H1 (cell line): Measurements from ENCODE around the gene CDKL1. TPM values are rescaled to one million over a fixed set of nuclear protein-coding genes. Genes with fewer than 3 reads are reported as not detected.

Experiments
- JUND ChIP-seq: IDR thresholded peaks from 2 replicates; pipeline ENCODE4 v1.6.1; 2011; ENCODE audit warnings: mild to moderate bottlenecking, improper control_type of control experiment, low read length
- PHF8 ChIP-seq: fragments of 200-600 bp; sonication (generic); conservative IDR thresholded peaks from 2 replicates; pipeline ENCODE4 v1.7.1; 2012; ENCODE audit warnings: low read depth, mild to moderate bottlenecking, inconsistent platforms, low read length, moderate library complexity
- polyA plus RNA-seq, 7 experiments: library from polyadenylated mRNA; depleted of rRNA in 3 of 7; stranded (reverse) in 5 of 7; unstranded in 2 of 7; fragments of >200 nt in 5 of 7; fragments of 200-250 nt in 2 of 7; gene quantifications; 1 replicate in 5 of 7; 2 replicates in 1 of 7; 4 replicates in 1 of 7; pipeline versions ENCODE4 v1.2.1 to v1.2.3, GENCODE V29; 2011 to 2013; ENCODE audit warnings: missing spikeins in 2 of 7, mixed read lengths in 2 of 7
- total RNA-seq: library from RNA; stranded (reverse); fragmentation: NEBNext Ultra II Directional; extraction: Animal tissue kit (Norgen Biotek cat#: 25700); gene quantifications from 2 replicates; pipeline ENCODE4 v1.2.1, GENCODE V29; 2021
- TF ChIP-seq, protein P1 (sequence below): fragments of 300-600 bp; sonication (generic); IDR thresholded peaks from 2 replicates; pipeline ENCODE4 v1.7.1; 2012; ENCODE audit warnings: low read length, moderate library complexity, mild to moderate bottlenecking, inconsistent platforms; ENCODE audit not compliant: insufficient replicate concordance

Gene CDKL1
- total and polyA plus RNA-seq, 2 of the 8 experiments (the other 6 are each of a cell fraction or from before 2014, with no cell fraction given): 1.2 to 2.2 TPM

DNA sequence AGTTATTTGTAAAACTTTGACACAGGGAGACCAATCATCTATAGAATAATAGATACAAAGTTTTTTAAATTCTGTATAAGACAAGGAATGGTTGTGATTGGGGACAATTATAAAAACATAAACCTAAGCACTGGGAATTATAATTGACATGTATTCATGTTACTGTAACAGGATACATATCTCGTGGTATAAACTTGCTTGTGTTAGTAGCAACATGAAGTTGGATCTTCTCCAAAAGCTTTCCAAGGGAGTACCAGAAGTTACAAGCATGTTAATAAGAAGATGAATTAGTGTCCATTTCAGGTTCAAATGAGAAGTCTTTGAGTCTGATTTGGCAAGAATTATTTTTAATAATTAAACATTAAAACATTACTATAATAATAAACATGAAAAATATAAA, 42.2 kb downstream of the CDKL1 start (continued):
- TF ChIP-seq JUND (no peak), PHF8 (no peak)
- TF ChIP-seq, protein P1, sequence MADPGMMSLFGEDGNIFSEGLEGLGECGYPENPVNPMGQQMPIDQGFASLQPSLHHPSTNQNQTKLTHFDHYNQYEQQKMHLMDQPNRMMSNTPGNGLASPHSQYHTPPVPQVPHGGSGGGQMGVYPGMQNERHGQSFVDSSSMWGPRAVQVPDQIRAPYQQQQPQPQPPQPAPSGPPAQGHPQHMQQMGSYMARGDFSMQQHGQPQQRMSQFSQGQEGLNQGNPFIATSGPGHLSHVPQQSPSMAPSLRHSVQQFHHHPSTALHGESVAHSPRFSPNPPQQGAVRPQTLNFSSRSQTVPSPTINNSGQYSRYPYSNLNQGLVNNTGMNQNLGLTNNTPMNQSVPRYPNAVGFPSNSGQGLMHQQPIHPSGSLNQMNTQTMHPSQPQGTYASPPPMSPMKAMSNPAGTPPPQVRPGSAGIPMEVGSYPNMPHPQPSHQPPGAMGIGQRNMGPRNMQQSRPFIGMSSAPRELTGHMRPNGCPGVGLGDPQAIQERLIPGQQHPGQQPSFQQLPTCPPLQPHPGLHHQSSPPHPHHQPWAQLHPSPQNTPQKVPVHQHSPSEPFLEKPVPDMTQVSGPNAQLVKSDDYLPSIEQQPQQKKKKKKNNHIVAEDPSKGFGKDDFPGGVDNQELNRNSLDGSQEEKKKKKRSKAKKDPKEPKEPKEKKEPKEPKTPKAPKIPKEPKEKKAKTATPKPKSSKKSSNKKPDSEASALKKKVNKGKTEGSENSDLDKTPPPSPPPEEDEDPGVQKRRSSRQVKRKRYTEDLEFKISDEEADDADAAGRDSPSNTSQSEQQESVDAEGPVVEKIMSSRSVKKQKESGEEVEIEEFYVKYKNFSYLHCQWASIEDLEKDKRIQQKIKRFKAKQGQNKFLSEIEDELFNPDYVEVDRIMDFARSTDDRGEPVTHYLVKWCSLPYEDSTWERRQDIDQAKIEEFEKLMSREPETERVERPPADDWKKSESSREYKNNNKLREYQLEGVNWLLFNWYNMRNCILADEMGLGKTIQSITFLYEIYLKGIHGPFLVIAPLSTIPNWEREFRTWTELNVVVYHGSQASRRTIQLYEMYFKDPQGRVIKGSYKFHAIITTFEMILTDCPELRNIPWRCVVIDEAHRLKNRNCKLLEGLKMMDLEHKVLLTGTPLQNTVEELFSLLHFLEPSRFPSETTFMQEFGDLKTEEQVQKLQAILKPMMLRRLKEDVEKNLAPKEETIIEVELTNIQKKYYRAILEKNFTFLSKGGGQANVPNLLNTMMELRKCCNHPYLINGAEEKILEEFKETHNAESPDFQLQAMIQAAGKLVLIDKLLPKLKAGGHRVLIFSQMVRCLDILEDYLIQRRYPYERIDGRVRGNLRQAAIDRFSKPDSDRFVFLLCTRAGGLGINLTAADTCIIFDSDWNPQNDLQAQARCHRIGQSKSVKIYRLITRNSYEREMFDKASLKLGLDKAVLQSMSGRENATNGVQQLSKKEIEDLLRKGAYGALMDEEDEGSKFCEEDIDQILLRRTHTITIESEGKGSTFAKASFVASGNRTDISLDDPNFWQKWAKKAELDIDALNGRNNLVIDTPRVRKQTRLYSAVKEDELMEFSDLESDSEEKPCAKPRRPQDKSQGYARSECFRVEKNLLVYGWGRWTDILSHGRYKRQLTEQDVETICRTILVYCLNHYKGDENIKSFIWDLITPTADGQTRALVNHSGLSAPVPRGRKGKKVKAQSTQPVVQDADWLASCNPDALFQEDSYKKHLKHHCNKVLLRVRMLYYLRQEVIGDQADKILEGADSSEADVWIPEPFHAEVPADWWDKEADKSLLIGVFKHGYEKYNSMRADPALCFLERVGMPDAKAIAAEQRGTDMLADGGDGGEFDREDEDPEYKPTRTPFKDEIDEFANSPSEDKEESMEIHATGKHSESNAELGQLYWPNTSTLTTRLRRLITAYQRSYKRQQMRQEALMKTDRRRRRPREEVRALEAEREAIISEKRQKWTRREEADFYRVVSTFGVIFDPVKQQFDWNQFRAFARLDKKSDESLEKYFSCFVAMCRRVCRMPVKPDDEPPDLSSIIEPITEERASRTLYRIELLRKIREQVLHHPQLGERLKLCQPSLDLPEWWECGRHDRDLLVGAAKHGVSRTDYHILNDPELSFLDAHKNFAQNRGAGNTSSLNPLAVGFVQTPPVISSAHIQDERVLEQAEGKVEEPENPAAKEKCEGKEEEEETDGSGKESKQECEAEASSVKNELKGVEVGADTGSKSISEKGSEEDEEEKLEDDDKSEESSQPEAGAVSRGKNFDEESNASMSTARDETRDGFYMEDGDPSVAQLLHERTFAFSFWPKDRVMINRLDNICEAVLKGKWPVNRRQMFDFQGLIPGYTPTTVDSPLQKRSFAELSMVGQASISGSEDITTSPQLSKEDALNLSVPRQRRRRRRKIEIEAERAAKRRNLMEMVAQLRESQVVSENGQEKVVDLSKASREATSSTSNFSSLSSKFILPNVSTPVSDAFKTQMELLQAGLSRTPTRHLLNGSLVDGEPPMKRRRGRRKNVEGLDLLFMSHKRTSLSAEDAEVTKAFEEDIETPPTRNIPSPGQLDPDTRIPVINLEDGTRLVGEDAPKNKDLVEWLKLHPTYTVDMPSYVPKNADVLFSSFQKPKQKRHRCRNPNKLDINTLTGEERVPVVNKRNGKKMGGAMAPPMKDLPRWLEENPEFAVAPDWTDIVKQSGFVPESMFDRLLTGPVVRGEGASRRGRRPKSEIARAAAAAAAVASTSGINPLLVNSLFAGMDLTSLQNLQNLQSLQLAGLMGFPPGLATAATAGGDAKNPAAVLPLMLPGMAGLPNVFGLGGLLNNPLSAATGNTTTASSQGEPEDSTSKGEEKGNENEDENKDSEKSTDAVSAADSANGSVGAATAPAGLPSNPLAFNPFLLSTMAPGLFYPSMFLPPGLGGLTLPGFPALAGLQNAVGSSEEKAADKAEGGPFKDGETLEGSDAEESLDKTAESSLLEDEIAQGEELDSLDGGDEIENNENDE: no peak
